Measurements from ENCODE around the gene UBAP2.

UBAP2 gene, protein sequence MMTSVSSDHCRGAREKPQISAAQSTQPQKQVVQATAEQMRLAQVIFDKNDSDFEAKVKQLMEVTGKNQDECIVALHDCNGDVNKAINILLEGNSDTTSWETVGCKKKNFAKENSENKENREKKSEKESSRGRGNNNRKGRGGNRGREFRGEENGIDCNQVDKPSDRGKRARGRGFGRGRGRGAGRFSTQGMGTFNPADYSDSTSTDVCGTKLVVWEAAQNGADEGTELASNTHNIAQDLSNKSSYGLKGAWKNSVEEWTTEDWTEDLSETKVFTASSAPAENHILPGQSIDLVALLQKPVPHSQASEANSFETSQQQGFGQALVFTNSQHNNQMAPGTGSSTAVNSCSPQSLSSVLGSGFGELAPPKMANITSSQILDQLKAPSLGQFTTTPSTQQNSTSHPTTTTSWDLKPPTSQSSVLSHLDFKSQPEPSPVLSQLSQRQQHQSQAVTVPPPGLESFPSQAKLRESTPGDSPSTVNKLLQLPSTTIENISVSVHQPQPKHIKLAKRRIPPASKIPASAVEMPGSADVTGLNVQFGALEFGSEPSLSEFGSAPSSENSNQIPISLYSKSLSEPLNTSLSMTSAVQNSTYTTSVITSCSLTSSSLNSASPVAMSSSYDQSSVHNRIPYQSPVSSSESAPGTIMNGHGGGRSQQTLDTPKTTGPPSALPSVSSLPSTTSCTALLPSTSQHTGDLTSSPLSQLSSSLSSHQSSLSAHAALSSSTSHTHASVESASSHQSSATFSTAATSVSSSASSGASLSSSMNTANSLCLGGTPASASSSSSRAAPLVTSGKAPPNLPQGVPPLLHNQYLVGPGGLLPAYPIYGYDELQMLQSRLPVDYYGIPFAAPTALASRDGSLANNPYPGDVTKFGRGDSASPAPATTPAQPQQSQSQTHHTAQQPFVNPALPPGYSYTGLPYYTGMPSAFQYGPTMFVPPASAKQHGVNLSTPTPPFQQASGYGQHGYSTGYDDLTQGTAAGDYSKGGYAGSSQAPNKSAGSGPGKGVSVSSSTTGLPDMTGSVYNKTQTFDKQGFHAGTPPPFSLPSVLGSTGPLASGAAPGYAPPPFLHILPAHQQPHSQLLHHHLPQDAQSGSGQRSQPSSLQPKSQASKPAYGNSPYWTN

GRCh38 chr9:34048727-34049629, at the start of gene UBAP2:
Gene UBAP2, minus strand, starts transcription at chr9:34048887. Its CDS starts 31,739 bp downstream, at chr9:34017148.
- DNase-seq, result peak; percentile 97

- no peak for DNase-seq
Observed at GRCh38 chr9:34098307-34098706, 49.6 kb upstream of the UBAP2 start.

DNA sequence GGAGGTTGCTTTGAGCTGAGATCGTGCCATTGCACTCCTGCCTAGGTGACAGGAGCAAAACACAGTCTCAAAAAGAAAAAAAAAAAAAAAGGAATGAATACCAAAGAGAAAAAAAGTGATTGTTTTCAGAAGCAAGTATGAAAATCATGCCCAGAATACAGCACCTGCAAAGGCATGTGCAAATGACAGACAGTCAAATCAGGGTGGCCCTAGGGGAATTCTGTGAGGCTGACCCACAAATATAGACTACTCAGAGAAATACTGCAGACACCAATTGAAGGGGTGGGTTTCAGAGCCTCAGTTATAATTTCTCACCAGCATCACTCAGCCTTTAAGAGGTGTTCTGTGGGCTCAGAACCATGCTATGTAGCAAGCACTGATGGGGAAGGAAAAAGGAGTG, 49.2 kb upstream of the UBAP2 start:
- DNase-seq, result no peak

DNA sequence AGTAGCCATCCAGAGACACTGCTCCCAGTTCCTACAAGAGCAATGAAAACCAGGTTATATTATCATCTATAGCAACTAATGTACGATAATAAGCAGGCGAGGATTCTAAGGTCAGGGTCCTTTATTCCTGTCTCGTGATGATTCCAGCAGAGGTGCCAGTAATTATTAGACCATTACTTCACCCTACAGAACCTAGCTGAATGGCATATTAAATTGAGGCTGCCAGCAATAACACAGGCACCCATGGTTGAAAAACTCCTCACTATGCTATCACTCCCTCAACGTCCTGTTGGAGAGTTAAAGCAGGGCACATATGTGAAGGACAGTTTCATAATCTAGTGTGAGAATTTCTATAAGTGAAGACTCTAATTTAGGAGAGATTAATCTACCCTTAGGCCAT, 48.1 kb upstream of the UBAP2 start:
- no peak for DNase-seq

- no peak for DNase-seq
Observed at GRCh38 chr9:34093578-34093977, 44.9 kb upstream of the UBAP2 start.

GRCh38 chr9:34089311-34089710, 40.6 kb upstream of the UBAP2 start:
- DNase-seq, result no peak

GRCh38 chr9:34087370-34087769, 38.7 kb upstream of the UBAP2 start:
- DNase-seq, result no peak

- no peak for DNase-seq
Observed at GRCh38 chr9:34086864-34087263, 38.2 kb upstream of the UBAP2 start.

DNA sequence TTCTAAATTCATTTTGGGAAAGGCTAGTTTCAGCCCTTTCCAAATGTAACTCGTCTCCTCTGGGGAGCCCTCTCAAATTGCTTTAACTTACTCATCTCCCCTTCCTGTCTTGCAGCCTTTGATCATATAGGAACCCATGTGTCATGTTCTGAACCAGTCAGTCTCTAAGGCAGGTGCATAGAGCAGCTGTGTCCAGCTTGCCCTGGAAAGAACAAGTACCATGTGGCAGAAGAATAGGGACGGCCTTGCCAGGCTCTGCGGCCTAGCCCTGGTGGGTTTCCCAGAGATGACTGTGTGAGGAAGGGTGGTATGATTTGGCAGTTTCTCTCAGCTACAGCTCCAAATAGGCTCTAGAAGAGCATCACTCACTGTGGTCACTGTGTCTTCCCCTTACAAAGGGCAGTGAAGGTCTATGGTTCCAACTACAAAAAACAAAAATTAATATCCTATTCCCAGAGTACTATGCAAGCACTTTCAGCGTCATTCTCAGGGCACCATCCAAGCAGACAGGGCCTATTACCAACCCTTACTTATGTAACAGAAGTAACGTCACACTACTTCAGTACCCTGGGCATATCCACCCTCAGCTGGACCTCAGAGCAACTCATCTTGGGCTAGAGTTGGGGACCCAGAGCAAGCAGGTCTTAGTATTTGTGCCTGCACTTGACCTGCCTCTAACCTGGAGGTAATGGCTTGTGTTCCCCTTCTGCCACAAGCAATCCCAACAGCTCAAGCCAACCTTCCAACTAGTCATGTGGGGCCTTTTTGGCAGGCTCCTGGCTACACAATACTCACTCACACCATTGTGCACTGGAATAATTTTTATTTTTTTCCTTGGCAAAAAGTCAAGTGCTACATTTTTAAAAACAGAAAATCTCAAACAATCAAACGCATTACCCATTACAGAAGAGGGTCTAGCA, 37.2 kb upstream of the UBAP2 start:
- no peak for DNase-seq

DNA sequence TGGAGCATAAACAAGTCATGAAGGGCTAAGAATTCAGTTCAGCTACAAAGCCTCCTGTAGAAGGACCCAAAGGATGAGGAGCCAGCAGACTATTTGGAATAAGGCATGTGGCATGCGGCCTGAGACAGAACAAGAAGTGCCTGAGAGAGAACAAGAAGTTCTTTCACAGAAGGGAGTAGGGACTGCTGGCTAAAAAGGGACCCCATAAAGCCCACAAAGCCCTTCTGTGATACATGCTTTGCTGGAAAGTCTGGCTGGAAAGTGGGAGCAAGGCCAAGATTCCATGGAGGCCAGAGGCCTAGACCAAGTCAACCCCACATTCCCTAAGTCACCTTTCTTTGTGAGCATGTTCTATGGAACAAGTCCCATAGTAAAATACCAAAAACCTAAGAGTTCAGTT, 35.9 kb upstream of the UBAP2 start:
- DNase-seq, result no peak

DNA sequence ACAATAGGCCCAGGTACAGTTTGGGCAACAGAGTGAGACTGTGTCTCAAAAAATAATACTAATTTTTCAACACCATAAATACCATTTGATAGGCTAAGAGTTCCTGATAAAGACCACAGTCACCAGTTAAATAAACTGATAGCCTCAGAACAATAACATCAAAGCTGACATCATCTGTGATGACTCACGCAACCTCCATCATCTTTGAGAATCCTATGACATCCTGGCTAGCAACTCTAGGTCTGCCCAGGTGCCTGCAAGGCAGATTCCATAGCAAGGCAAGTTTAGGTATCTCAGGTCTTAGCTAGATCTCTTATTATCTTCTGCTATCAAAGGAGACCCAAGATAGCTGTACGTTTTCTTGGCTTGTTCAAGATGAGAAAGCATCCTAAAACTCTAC, 30.5 kb upstream of the UBAP2 start:
- DNase-seq, result no peak

GRCh38 chr9:34072868-34073590, 24.3 kb upstream of the UBAP2 start:
- no peak for DNase-seq

- DNase-seq, result no peak
Observed at GRCh38 chr9:34072410-34072809, 23.7 kb upstream of the UBAP2 start.

- no peak for DNase-seq
Observed at GRCh38 chr9:34070606-34071324, 22.1 kb upstream of the UBAP2 start.

DNA sequence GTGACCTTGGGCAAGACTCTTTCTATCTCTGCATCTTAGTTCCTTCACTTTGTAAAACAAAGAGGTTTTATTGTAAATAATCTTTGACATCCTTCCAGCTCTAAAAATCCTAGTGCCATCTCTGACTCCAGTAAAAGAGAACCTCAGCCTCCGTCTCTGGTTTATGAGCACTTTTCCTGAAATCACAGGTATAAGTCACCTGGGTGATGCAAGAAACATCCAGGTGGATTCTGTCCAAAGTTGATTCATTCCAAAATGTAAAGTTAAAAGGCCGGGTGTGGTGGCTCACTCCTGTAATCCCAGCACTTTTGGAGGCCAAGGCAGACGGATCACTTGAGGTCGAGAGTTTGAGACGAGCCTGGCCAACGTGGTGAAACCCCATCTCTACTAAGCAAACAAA, 21.1 kb upstream of the UBAP2 start:
- no peak for DNase-seq

- DNase-seq, result no peak
Observed at GRCh38 chr9:34065541-34065940, 16.9 kb upstream of the UBAP2 start.

- no peak for DNase-seq
Observed at GRCh38 chr9:34059954-34060353, 11.3 kb upstream of the UBAP2 start.

GRCh38 chr9:34059281-34059680, 10.6 kb upstream of the UBAP2 start:
- no peak for DNase-seq

- no peak for DNase-seq
Observed at GRCh38 chr9:34049630-34050384, 1.1 kb upstream of the UBAP2 start.

All from activated naive CD4-positive, alpha-beta T cell treated with anti-CD3 and anti-CD28 coated beads, Interleukin-2, amount 50 U/mL, for 16 hours (primary cell).